ENCODE results near the gene SULT4A1.

DNA sequence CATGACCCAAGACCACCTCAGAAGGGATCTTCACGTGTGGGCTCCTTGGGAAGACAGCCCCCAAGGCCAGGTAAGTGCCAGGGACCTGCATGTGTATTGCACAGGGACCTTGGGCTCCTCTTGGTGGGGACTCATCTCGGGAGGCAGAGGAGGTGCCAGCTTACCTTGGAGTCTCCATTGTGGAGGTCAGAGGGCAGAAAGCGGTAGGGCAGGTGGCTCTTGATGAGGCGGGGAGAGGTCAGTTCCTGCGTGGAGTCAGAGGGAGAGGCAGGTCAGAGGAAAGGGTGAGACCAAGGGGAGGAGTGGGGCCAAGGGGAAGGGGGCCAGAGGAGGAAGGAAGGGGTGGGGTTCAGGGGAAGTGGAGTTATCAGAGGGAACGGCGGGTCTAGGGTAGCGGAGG, 22.5 kb downstream of the SULT4A1 start:
- TF ChIP-seq, protein P1, sequence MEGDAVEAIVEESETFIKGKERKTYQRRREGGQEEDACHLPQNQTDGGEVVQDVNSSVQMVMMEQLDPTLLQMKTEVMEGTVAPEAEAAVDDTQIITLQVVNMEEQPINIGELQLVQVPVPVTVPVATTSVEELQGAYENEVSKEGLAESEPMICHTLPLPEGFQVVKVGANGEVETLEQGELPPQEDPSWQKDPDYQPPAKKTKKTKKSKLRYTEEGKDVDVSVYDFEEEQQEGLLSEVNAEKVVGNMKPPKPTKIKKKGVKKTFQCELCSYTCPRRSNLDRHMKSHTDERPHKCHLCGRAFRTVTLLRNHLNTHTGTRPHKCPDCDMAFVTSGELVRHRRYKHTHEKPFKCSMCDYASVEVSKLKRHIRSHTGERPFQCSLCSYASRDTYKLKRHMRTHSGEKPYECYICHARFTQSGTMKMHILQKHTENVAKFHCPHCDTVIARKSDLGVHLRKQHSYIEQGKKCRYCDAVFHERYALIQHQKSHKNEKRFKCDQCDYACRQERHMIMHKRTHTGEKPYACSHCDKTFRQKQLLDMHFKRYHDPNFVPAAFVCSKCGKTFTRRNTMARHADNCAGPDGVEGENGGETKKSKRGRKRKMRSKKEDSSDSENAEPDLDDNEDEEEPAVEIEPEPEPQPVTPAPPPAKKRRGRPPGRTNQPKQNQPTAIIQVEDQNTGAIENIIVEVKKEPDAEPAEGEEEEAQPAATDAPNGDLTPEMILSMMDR (IDR thresholded peaks at IDR 0.05 in 8 of 11, conservative IDR thresholded peaks at IDR 0.05 in 3 of 11), result no peak
- TF ChIP-seq POLR2A (IDR thresholded peaks at IDR 0.05), result no peak

All from spleen (tissue), 7 donors.